MCF 10A (cell line): ENCODE data around the gene PLIN5. TPM values are rescaled to one million over a fixed set of nuclear protein-coding genes. Genes with fewer than 3 reads are reported as not detected.
"Not testable (repeated sequence)": the region's sequence is repeated elsewhere in the genome, so short reads cannot be mapped to it uniquely, and the experiment has no call there.

Source experiments
- BruUV-seq: library from RNA; stranded (reverse); fragments of 400-500 nt; replicated peaks from 2 replicates; lab custom pipeline; 2021; lab: Mats Ljungman, UMichigan
- CTCF ChIA-PET: fragments of 300-600 bp; sonication (Branson Sonifier 250); formaldehyde crosslinking; extraction: SDS; loops from one replicate; lab custom pipeline; 2021; ENCODE audit warnings: antibody characterized with exemption, inconsistent platforms; lab: Yijun Ruan, JAX
- POLR2A ChIA-PET: fragments of 300-600, 350-650 bp; sonication (Branson Sonifier 250); formaldehyde crosslinking; extraction: SDS; loops from one replicate; lab custom pipeline; 2020; ENCODE audit warnings: antibody characterized with exemption, inconsistent platforms; lab: Yijun Ruan, JAX
- DNase-seq: peaks from one replicate; pipeline ENCODE4 v3.0.0-alpha.2; 2018; ENCODE audit not compliant: unreplicated experiment
- H3K27ac Mint-ChIP-seq: one replicate; pipeline ENCODE4 v1.8.0; 2022; ENCODE audit warnings: mild to moderate bottlenecking, low read depth, mixed read lengths; ENCODE audit not compliant: unreplicated experiment
- H3K27me3 Mint-ChIP-seq: one replicate; pipeline ENCODE4 v1.8.0; 2022; ENCODE audit warnings: mixed read lengths; ENCODE audit not compliant: insufficient read depth, unreplicated experiment
- H3K36me3 Mint-ChIP-seq: one replicate; pipeline ENCODE4 v1.8.0; 2022; ENCODE audit warnings: mild to moderate bottlenecking, moderate library complexity, mixed read lengths; ENCODE audit not compliant: insufficient read depth, unreplicated experiment
- H3K4me1 Mint-ChIP-seq: one replicate; pipeline ENCODE4 v1.8.0; 2022; ENCODE audit warnings: mixed read lengths; ENCODE audit not compliant: insufficient read depth, unreplicated experiment
- H3K4me3 Mint-ChIP-seq: one replicate; pipeline ENCODE4 v1.8.0; 2022; ENCODE audit warnings: mild to moderate bottlenecking, moderate library complexity, mixed read lengths; ENCODE audit not compliant: unreplicated experiment
- H3K9me3 Mint-ChIP-seq: one replicate; pipeline ENCODE4 v1.8.0; 2022; ENCODE audit warnings: mixed read lengths; ENCODE audit not compliant: unreplicated experiment
- CTCF ChIP-seq: fragments of 200-600 bp; IDR thresholded peaks from one replicate; pipeline ENCODE4 v1.8.0; 2022; ENCODE audit warnings: antibody characterized with exemption, mild to moderate bottlenecking; ENCODE audit not compliant: unreplicated experiment
- intact Hi-C: fragments of 100-400 bp; cut with micrococcal nuclease; formaldehyde crosslinking; loops from 2 replicates; pipeline ENCODE4 v1.14.1; 2022
- total RNA-seq: library from RNA; stranded (reverse); gene quantifications from 2 replicates; pipeline ENCODE4 v1.2.3, GENCODE V29; 2022

Gene PLIN5
- total RNA-seq, 1 experiment from 2014 or later: not detected

- no TSS peak for BruUV-seq
- Mint-ChIP-seq H3K27me3 (peaks cover 12% of the 10 kb centered on the region), H3K4me3 (no peak overlapping the region)
Observed at GRCh38 chr19:4533334-4533733, 1.7 kb downstream of the PLIN5 start.

GRCh38 chr19:4531562-4532165 is 3.4 kb downstream of the PLIN5 start:
- Mint-ChIP-seq H3K4me1 (no peaks in the 10 kb centered on the region), H3K27me3 (peaks cover 12% of the 10 kb centered on the region), H3K27ac (no peak overlapping the region), H3K36me3 (no peaks in the 10 kb centered on the region), H3K4me3 (no peak overlapping the region), H3K9me3 (no peaks in the 10 kb centered on the region)
- ChIA-PET POLR2A (interaction anchor here (0.7 kb wide), 1 partner anchor 78 kb away, joined by 4 read pairs; no protein-coding TSS in a partner anchor), CTCF (interaction anchor here (1.1 kb wide), 1 partner anchor 8 kb away, joined by 5 read pairs; no protein-coding TSS in a partner anchor)
- no peak for DNase-seq
- BruUV-seq: no TSS peak
- TF ChIP-seq CTCF: no peak
- intact Hi-C loops: no loop called here

More at GRCh38 chr19:4533334-4533733, 1.7 kb downstream of the PLIN5 start:
- TF ChIP-seq CTCF: no peak
- Mint-ChIP-seq H3K4me1 (no peaks in the 10 kb centered on the region), H3K27ac (no peak overlapping the region), H3K36me3 (no peaks in the 10 kb centered on the region), H3K9me3 (no peaks in the 10 kb centered on the region)
- DNase-seq: no peak
- POLR2A ChIA-PET: no interaction called here
- CTCF ChIA-PET: interaction anchor here (0.6 to 1.1 kb wide), 3 partner anchors 8 to 542 kb away, joined by 3 read pairs; no protein-coding TSS in a partner anchor
- intact Hi-C loops: no loop called here

- Mint-ChIP-seq H3K36me3 (no peaks in the 10 kb centered on the region), H3K9me3 (no peaks in the 10 kb centered on the region), H3K4me1 (no peaks in the 10 kb centered on the region), H3K27me3 (peaks cover 12% of the 10 kb centered on the region), H3K4me3 (no peak overlapping the region), H3K27ac (no peak overlapping the region)
- no TSS peak for BruUV-seq
- DNase-seq: no peak
- ChIA-PET CTCF (interaction anchor here (0.7 kb wide), 1 partner anchor 258 kb away, joined by 3 read pairs; no protein-coding TSS in a partner anchor), POLR2A (no interaction called here)
- intact Hi-C loops: no loop called here
- no peak for TF ChIP-seq CTCF
Observed at GRCh38 chr19:4529924-4530522, 5.0 kb downstream of the PLIN5 start.

GRCh38 chr19:4528843-4529242 is 6.2 kb downstream of the PLIN5 start:
- POLR2A ChIA-PET: interaction anchor here (1.0 kb wide), 1 partner anchor 12 kb away, joined by 3 read pairs; no protein-coding TSS in a partner anchor
- intact Hi-C loops: no loop called here
- Mint-ChIP-seq H3K9me3 (no peaks in the 10 kb centered on the region), H3K4me1 (no peaks in the 10 kb centered on the region), H3K4me3 (no peak overlapping the region), H3K27ac (no peak overlapping the region), H3K27me3 (peaks cover 12% of the 10 kb centered on the region), H3K36me3 (no peaks in the 10 kb centered on the region)
- no peak for TF ChIP-seq CTCF
- CTCF ChIA-PET: interaction anchor here (0.6 kb wide), 1 partner anchor 384 kb away, joined by 3 read pairs; no protein-coding TSS in a partner anchor
- no peak for DNase-seq
- BruUV-seq: no TSS peak

- peaks cover 12% of the 10 kb centered on the region for H3K27me3 Mint-ChIP-seq
- H3K9me3 Mint-ChIP-seq, H3K27ac Mint-ChIP-seq, BruUV-seq, intact Hi-C loops, DNase-seq, POLR2A ChIA-PET, H3K4me1 Mint-ChIP-seq, H3K4me3 Mint-ChIP-seq, H3K36me3 Mint-ChIP-seq: not testable (repeated sequence)
- CTCF ChIA-PET: interaction anchor here (0.6 kb wide), 1 partner anchor 144 kb away, joined by 4 read pairs; no protein-coding TSS in a partner anchor
Observed at GRCh38 chr19:4527377-4527776, 7.6 kb downstream of the PLIN5 start.
